T-helper 9 cell (primary cell): ENCODE measurements around the gene MIA.
"Not testable (repeated sequence)": the region's sequence is repeated elsewhere in the genome, so short reads cannot be mapped to it uniquely, and the experiment has no call there.

Experiments
- DNase-seq: peaks from one replicate; pipeline ENCODE4 v3.0.0-alpha.2; 2020

The MIA gene

DNA sequence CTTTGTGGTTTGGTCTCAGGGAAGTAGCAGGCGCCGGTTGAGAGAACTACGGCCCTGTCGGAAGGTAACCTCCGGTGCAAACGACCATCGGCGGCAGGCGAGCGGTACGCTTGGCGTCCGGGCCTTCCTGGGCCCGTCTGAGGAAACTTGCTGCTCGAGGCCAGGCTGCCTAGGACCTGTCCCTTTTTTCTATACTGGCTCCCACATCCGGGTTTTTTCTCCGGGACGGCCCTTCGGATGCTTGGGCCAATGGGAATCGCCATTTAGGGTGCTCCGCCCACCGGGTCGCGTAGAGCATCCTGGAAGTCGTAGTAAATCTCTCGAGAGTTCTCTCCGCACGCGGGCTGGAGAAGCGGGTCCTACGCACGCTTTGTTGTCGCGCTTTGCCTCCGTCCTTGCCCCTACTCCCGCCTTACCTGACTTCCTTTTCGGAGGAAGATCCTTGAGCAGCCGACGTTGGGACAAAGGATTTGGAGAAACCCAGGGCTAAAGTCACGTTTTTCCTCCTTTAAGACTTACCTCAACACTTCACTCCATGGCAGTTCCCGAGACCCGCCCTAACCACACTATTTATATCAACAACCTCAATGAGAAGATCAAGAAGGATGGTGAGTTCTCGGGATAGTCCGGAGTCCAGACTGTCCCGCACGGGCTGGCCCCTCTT is 24.3 kb upstream of the MIA start, which contains the start of gene SNRPA:
SNRPA (plus strand) TSS at position 330 of the 664 bp plus-strand sequence; CDS start at position 536, 206 bp downstream.
- peak; percentile 91 for DNase-seq

- no peak for DNase-seq
Measured at GRCh38 chr19:40752257-40752781, 23.0 kb upstream of the MIA start.

DNA sequence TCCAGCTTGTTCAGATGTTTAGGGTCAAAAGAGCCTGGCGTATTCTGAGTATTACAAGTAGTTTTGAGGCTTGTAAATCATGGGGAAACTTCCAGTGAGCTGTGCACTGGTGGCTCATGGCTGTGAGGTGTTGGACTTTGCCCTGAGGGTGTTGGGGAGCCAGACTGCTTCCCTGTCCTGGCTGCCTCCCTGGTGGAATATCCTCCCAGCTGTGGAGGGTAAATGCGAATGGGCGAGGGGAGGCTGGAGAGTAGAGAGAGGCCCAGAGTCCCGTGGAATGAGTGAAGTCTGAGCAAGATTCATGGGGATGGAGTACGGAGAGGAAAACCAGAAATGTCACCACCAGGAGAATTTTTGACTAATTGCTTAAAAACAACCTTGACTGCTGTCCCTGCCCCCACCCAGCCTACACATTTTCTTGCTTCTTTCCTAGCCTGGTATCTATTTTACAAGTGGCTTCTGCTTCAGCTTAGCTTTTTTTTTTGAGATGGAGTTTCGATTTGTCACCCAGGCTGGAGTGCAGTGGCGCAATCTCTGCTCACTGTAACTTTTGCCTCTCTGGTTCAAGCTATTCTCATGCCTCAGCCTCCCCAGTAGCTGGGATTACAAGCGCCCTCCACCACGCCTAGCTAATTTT is 20.6 kb upstream of the MIA start:
- no peak for DNase-seq

- DNase-seq, result no peak
Measured at GRCh38 chr19:40755248-40755624, 20.1 kb upstream of the MIA start.

GRCh38 chr19:40755791-40756190 is 19.5 kb upstream of the MIA start:
- DNase-seq, result no peak

DNA sequence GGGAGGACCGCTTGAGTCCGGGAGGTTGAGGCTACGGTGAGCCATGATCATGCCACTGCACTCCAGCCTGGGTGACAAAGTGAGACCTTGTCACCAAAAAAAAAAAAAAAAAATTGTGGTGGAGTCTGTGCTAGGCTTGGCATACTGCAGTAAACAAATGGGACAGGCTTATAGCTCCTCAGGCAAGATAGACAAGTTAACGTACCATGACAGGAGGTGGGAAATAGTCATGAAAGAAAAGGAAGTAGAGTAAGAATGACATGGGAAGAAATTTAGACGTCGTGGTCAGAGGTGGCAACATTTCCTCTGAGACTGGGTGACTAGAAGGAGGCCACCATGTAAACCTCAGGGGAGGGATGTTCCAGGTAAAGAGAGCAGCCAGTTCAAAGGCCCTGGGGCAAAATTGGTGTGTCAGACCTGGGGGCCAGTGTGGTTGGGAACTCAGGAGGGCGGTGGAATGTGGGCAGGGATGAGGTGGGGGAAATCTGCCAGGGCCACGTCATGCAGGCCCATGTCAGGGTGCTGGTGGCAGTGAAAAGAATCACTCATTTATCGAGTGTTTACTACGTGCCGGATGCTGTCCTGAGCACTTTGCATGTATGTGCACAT is 18.7 kb upstream of the MIA start:
- no peak for DNase-seq

- DNase-seq, result no peak
Measured at GRCh38 chr19:40758491-40758890, 16.8 kb upstream of the MIA start.

GRCh38 chr19:40759352-40759751 is 16.0 kb upstream of the MIA start:
- DNase-seq, result no peak

DNA sequence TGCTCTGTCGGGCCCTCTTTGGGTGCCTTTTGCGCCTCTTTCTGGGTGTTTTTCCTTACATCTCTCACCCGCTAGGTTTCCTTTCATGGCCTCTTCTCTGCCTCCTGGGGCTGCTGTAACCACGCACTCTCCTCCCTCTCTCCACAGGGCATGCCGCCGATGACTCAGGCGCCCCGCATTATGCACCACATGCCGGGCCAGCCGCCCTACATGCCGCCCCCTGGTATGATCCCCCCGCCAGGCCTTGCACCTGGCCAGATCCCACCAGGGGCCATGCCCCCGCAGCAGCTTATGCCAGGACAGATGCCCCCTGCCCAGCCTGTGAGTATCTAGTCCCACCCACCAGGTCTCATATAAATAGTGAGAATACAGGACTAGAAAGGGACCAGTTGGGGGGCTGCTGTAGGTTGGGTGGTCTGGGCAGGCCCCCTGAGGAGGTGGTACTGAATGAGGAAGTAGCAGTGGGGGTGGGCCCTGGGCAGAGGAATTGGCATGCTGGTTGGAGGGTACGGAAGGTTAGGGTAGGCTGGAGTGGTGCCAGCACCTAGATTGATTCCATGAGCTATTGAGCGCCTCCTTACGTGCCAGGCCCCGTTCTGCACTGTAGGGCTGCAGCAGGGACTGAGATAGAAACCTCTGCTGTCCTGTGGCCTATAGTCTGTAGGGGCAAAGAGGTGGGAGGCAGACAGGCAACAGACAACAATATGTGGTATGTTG is 12.4 kb upstream of the MIA start:
- DNase-seq, result no peak

- DNase-seq, result no peak
Measured at GRCh38 chr19:40763526-40763925, 11.8 kb upstream of the MIA start.

- no peak for DNase-seq
Measured at GRCh38 chr19:40763963-40764362, 11.4 kb upstream of the MIA start.

GRCh38 chr19:40766385-40766784 is 8.9 kb upstream of the MIA start:
- not testable (repeated sequence) for DNase-seq

DNA sequence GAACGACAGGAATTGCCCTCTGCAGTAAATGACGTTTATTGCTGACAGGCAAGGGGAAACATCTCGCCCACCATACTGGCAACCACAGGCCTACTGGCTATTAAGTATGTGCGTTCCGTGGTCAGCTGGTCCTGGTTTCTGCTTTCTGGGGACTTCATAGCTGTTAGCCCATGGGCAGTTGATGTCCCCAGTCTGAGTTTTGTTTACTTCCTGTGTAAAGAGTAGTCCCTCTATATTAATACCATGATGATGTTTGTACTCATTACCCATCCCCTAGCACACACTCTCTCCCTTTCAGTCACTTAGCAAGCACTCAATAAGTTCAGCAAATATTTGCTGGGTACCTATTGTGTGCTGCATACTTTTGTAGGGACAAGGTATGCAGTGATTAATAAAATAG is 6.5 kb upstream of the MIA start:
- DNase-seq, result no peak

- DNase-seq, result not testable (repeated sequence)
Measured at GRCh38 chr19:40771101-40771862, 4.0 kb upstream of the MIA start.

DNA sequence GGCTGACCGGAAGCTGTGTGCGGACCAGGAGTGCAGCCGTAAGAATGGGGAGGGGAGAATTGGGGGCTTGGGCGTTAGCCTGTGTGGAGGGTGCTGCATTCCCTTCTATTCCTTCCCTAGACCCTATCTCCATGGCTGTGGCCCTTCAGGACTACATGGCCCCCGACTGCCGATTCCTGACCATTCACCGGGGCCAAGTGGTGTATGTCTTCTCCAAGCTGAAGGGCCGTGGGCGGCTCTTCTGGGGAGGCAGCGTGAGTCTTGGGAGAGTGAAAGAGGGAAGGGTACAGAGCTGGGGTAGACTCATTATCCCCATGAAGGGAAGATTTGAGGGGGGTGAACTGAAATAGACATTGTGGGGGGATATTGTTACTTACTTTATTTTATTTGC is 306 bp downstream of the MIA start:
- no peak for DNase-seq

- no peak for DNase-seq
Measured at GRCh38 chr19:40776364-40776763, 1.0 kb downstream of the MIA start.

- peak; percentile 79 for DNase-seq
Measured at GRCh38 chr19:40776932-40777644, 1.8 kb downstream of the MIA start.

GRCh38 chr19:40777645-40777936 is 2.3 kb downstream of the MIA start:
- no peak for DNase-seq

GRCh38 chr19:40777937-40778705 is 2.8 kb downstream of the MIA start, which contains the start of gene RAB4B:
Gene RAB4B, plus strand, starts transcription at chr19:40778247. Its CDS starts 129 bp downstream, at chr19:40778376.
- DNase-seq, result peak; percentile 100

GRCh38 chr19:40778706-40779284 is 3.5 kb downstream of the MIA start:
- DNase-seq, result no peak

DNA sequence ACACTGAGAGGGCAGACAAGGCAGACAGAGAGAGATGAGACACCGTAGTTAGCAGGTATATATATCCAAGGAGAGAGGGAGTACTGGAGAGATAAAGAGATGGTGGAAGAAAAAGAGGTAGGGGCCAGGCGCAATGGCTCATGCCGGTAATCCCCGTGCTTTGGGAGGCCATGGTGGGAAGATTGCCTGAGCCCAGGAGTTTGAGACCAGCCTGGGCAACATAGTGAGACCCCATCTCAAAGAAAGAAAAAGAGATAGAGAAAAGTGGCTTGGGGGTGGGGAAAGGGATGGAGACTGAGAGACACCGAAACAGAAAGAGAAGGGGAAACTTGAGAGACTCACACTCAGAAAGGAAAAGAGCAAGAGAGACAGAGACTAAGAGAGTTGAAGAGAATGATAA is 5.3 kb downstream of the MIA start:
- DNase-seq, result no peak
